ENCODE data around the gene MSI2. TPM values are rescaled to one million over a fixed set of nuclear protein-coding genes. Genes with fewer than 3 reads are reported as not detected.

Gene MSI2
- total RNA-seq, 1 donor from 2014 or later, result 67.9 TPM

DNA sequence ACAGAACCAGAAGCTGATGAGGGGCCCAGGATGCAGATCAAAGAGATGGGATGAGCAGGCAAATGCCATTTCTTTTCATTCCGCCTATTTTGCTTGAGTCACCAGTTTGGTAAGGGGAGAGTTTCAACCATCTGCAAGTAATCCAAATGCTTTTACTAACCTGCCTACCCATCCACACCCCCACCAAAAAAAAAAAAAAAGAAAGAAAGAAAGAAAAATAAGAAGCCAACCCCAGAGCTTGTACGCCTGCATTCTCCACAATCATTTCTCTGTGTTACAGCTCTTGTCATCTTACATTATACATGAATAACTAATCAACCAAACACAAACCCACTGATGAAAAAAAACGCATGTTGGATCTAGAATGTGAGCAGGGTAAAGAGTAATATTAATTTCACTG is 15.7 kb upstream of the MSI2 start:
- H3K4me1 ChIP-seq (ENCODE audit: insufficient read depth, low read length), result no peaks in the 10 kb centered on the region
- no peak for DNase-seq (ENCODE audit: low read depth)
- no peaks in the 10 kb centered on the region for H4K20me1 ChIP-seq (ENCODE audit: insufficient read depth, low read length)
- no peak overlapping the region for H2AFZ ChIP-seq (ENCODE audit: low read depth, low read length)
- TF ChIP-seq EZH2 (IDR thresholded peaks at IDR 0.05; ENCODE audit: insufficient read depth, low read length), result no peak
- TF ChIP-seq, protein P1, sequence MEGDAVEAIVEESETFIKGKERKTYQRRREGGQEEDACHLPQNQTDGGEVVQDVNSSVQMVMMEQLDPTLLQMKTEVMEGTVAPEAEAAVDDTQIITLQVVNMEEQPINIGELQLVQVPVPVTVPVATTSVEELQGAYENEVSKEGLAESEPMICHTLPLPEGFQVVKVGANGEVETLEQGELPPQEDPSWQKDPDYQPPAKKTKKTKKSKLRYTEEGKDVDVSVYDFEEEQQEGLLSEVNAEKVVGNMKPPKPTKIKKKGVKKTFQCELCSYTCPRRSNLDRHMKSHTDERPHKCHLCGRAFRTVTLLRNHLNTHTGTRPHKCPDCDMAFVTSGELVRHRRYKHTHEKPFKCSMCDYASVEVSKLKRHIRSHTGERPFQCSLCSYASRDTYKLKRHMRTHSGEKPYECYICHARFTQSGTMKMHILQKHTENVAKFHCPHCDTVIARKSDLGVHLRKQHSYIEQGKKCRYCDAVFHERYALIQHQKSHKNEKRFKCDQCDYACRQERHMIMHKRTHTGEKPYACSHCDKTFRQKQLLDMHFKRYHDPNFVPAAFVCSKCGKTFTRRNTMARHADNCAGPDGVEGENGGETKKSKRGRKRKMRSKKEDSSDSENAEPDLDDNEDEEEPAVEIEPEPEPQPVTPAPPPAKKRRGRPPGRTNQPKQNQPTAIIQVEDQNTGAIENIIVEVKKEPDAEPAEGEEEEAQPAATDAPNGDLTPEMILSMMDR (IDR thresholded peaks at IDR 0.05; ENCODE audit: insufficient read depth, low read depth, low read length), result no peak
- no peak overlapping the region for H3K4me3 ChIP-seq (ENCODE audit: insufficient read depth, low read depth, low read length)
- Mint-ChIP-seq H3K9me3 (ENCODE audit: unreplicated experiment) (peaks cover under 1% of the 10 kb centered on the region), H3K27ac (ENCODE audit: unreplicated experiment) (no peak overlapping the region), H3K4me1 (ENCODE audit: low read depth, unreplicated experiment) (peaks cover 2% of the 10 kb centered on the region), H3K27me3 (ENCODE audit: low read depth, unreplicated experiment) (no peaks in the 10 kb centered on the region), H3K4me3 (ENCODE audit: unreplicated experiment) (no peak overlapping the region), H3K36me3 (ENCODE audit: low read depth, unreplicated experiment) (no peaks in the 10 kb centered on the region)
- no peak overlapping the region for H3K4me2 ChIP-seq (ENCODE audit: low read length)
- FAIRE-seq, result no peak
- H3K9ac ChIP-seq (ENCODE audit: low read length), result no peak overlapping the region
- H3K36me3 ChIP-seq (ENCODE audit: insufficient read depth, low read length), result no peaks in the 10 kb centered on the region
- H3K27ac ChIP-seq (ENCODE audit: low read depth, low read length), result no peak overlapping the region
- H3K79me2 ChIP-seq (ENCODE audit: insufficient read depth, low read length), result no peaks in the 10 kb centered on the region
- no peaks in the 10 kb centered on the region for H3K9me3 ChIP-seq (ENCODE audit: insufficient read depth, low read depth, low read length)
- H3K27me3 ChIP-seq (ENCODE audit: insufficient read depth, low read length), result no peaks in the 10 kb centered on the region

DNA sequence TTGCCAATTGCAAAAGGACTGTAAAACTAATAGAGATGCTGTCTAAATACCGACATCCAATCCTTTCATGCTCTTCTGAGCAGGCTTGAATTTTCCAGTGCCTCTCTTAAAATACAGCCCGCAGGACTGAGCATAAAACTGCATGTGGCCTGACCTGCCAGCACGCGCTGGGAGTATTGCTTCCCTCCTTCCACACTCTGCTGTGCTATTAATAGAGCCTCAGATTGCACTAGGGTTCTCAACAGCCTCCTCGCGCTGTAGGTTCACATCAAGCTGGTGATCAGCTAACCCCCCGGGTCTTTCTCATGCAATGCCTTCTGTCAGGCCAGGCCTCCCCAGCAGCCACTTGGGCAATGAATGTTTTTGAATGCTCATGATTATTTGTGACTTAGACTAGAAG is 14.2 kb upstream of the MSI2 start:
- no peak overlapping the region for H2AFZ ChIP-seq (ENCODE audit: low read depth, low read length)
- H3K27ac Mint-ChIP-seq (ENCODE audit: unreplicated experiment), result no peak overlapping the region
- TF ChIP-seq, protein P1 (IDR thresholded peaks at IDR 0.05; ENCODE audit: insufficient read depth, low read depth, low read length), result no peak
- TF ChIP-seq EZH2 (IDR thresholded peaks at IDR 0.05; ENCODE audit: insufficient read depth, low read length), result no peak
- H3K27me3 ChIP-seq (ENCODE audit: insufficient read depth, low read length), result no peaks in the 10 kb centered on the region
- H3K9ac ChIP-seq (ENCODE audit: low read length), result no peak overlapping the region
- no peak overlapping the region for H3K4me3 Mint-ChIP-seq (ENCODE audit: unreplicated experiment)
- no peaks in the 10 kb centered on the region for H3K36me3 ChIP-seq (ENCODE audit: insufficient read depth, low read length)
- no peak overlapping the region for H3K27ac ChIP-seq (ENCODE audit: low read depth, low read length)
- no peak overlapping the region for H3K4me3 ChIP-seq (ENCODE audit: insufficient read depth, low read depth, low read length)
- H3K4me2 ChIP-seq (ENCODE audit: low read length), result no peak overlapping the region
- H3K4me1 ChIP-seq (ENCODE audit: insufficient read depth, low read length), result no peaks in the 10 kb centered on the region
- no peaks in the 10 kb centered on the region for H3K36me3 Mint-ChIP-seq (ENCODE audit: low read depth, unreplicated experiment)
- FAIRE-seq (no peak), DNase-seq (ENCODE audit: low read depth) (no peak)
- peaks cover 2% of the 10 kb centered on the region for H3K4me1 Mint-ChIP-seq (ENCODE audit: low read depth, unreplicated experiment)
- peaks cover 2% of the 10 kb centered on the region for H3K9me3 Mint-ChIP-seq (ENCODE audit: unreplicated experiment)
- no peaks in the 10 kb centered on the region for H3K27me3 Mint-ChIP-seq (ENCODE audit: low read depth, unreplicated experiment)
- H4K20me1 ChIP-seq (ENCODE audit: insufficient read depth, low read length), result no peaks in the 10 kb centered on the region
- H3K79me2 ChIP-seq (ENCODE audit: insufficient read depth, low read length), result no peaks in the 10 kb centered on the region
- H3K9me3 ChIP-seq (ENCODE audit: insufficient read depth, low read depth, low read length), result no peaks in the 10 kb centered on the region

DNA sequence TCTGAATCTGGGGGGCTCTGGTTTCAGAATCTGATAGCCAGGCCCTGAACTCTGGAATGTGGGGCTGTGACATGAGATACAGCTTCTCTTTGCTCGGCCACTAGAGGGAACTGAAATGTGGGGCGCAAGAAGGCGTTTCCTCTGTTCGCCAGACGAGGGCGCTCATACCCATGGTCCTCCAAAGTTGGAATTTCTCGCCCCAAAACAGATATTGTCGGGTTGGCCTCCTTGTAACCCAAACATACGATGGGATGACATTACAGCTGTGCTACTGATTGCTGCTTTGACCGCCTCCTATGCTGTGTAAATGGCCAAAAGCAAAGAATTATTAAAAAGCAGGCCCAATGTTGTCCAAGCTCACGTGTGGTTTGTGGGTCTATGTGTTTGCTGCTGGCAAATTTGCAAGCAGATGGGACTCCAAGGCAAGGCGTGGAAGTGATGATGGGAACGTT is 13.1 kb upstream of the MSI2 start:
- peaks cover 2% of the 10 kb centered on the region for H3K9me3 Mint-ChIP-seq (ENCODE audit: unreplicated experiment)
- H4K20me1 ChIP-seq (ENCODE audit: insufficient read depth, low read length), result no peaks in the 10 kb centered on the region
- H3K36me3 ChIP-seq (ENCODE audit: insufficient read depth, low read length), result no peaks in the 10 kb centered on the region
- H3K4me2 ChIP-seq (ENCODE audit: low read length), result no peak overlapping the region
- H3K9ac ChIP-seq (ENCODE audit: low read length), result no peak overlapping the region
- no peaks in the 10 kb centered on the region for H3K27me3 ChIP-seq (ENCODE audit: insufficient read depth, low read length)
- H3K4me1 Mint-ChIP-seq (ENCODE audit: low read depth, unreplicated experiment), result peaks cover 2% of the 10 kb centered on the region
- H2AFZ ChIP-seq (ENCODE audit: low read depth, low read length), result no peak overlapping the region
- no peaks in the 10 kb centered on the region for H3K9me3 ChIP-seq (ENCODE audit: insufficient read depth, low read depth, low read length)
- no peak overlapping the region for H3K27ac Mint-ChIP-seq (ENCODE audit: unreplicated experiment)
- no peaks in the 10 kb centered on the region for H3K4me1 ChIP-seq (ENCODE audit: insufficient read depth, low read length)
- no peaks in the 10 kb centered on the region for H3K36me3 Mint-ChIP-seq (ENCODE audit: low read depth, unreplicated experiment)
- DNase-seq (ENCODE audit: low read depth) (peak; percentile 24), FAIRE-seq (no peak)
- no peak for TF ChIP-seq EZH2 (IDR thresholded peaks at IDR 0.05; ENCODE audit: insufficient read depth, low read length)
- TF ChIP-seq, protein P1 (IDR thresholded peaks at IDR 0.05; ENCODE audit: insufficient read depth, low read depth, low read length), result peak; percentile 99
- H3K27ac ChIP-seq (ENCODE audit: low read depth, low read length), result no peak overlapping the region
- no peak overlapping the region for H3K4me3 ChIP-seq (ENCODE audit: insufficient read depth, low read depth, low read length)
- H3K79me2 ChIP-seq (ENCODE audit: insufficient read depth, low read length), result no peaks in the 10 kb centered on the region
- H3K27me3 Mint-ChIP-seq (ENCODE audit: low read depth, unreplicated experiment), result no peaks in the 10 kb centered on the region
- H3K4me3 Mint-ChIP-seq (ENCODE audit: unreplicated experiment), result no peak overlapping the region
